Mesothelial cell of epicardium (in vitro differentiated cells): Measurements from ENCODE around the gene REEP6. TPM values are rescaled to one million over a fixed set of nuclear protein-coding genes. Genes with fewer than 3 reads are reported as not detected.

Experiments used
- DNase-seq, 2 experiments: peaks; one replicate each; pipeline ENCODE4 v3.0.0; 2021; ENCODE audit warnings: low spot score in 2 of 2; ENCODE audit not compliant: unreplicated experiment in 2 of 2
- H3K27ac Mint-ChIP-seq: 2 replicates; pipeline ENCODE4 v1.8.0; 2021; ENCODE audit warnings: mixed read lengths
- H3K27me3 Mint-ChIP-seq: 2 replicates; pipeline ENCODE4 v1.8.0; 2021; ENCODE audit warnings: low read depth, mixed read lengths
- H3K36me3 Mint-ChIP-seq: 2 replicates; pipeline ENCODE4 v1.8.0; 2021; ENCODE audit warnings: mixed read lengths
- H3K4me1 Mint-ChIP-seq: 2 replicates; pipeline ENCODE4 v1.8.0; 2021; ENCODE audit warnings: mixed read lengths
- H3K4me3 Mint-ChIP-seq: 2 replicates; pipeline ENCODE4 v1.8.0; 2021; ENCODE audit warnings: mild to moderate bottlenecking, moderate library complexity, mixed read lengths
- H3K9me3 Mint-ChIP-seq: 2 replicates; pipeline ENCODE4 v1.8.0; 2021; ENCODE audit warnings: mixed read lengths
- total RNA-seq: library from RNA; stranded (reverse); gene quantifications from 3 replicates; pipeline ENCODE4 v1.2.1, GENCODE V29; 2021
- TF ChIP-seq, protein P1 (sequence below): fragments of 200-600 bp; sonication (generic); IDR thresholded peaks from one replicate; pipeline ENCODE4 v1.5.0; 2021; ENCODE audit warnings: antibody characterized with exemption; ENCODE audit not compliant: unreplicated experiment

The REEP6 gene
- total RNA-seq, 1 donor from 2014 or later: 3.8 TPM

DNA sequence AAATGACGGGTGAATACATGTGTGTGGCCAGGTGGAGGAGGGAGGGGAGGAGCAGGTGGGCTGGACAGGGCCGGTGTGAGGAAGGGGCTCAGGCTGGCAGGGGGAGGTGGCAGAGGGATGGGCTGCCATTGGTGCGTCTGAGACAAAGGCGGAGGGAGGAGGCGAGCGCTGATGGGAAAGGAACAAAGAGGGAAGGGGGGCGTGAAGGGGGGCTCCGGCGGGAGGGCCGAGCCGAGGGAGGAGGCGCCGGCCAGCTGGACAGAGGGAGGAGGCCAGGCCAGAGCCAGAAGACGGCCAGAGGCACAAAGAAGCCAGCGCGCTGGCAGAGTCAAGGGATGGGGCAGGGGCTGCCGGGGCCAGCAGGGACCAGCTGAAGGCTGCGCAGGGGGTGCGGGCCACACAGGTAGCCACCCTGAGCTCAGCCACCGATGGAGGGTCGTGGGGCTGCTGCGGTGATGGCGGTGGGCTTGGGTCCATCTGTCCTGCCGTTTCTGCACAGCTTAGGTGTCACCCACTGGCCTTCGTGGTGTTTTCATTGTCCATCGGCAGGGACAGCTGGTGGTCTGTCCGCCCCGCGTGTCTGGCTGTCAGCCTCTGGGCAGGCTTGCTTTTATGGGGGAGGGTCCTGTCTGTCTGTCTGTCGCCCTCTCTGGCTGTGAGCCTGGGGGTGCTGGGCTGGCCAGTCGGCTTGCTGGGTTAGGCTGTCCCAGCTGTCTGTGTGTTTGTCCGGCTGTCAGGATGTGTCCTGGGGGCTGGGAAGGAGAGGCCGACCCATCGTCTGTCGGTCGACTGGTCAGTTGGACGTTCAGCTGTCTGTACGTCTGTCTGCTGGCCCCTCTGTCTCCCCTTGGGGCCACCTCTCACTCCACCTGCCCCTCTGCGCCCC, 38.8 kb upstream of the REEP6 start:
- peaks cover 2% of the 10 kb centered on the region for H3K4me1 Mint-ChIP-seq
- H3K27ac Mint-ChIP-seq: no peak overlapping the region
- H3K36me3 Mint-ChIP-seq: no peaks in the 10 kb centered on the region
- DNase-seq: no peak
- no peak overlapping the region for H3K4me3 Mint-ChIP-seq
- no peaks in the 10 kb centered on the region for H3K9me3 Mint-ChIP-seq
- TF ChIP-seq, protein P1, sequence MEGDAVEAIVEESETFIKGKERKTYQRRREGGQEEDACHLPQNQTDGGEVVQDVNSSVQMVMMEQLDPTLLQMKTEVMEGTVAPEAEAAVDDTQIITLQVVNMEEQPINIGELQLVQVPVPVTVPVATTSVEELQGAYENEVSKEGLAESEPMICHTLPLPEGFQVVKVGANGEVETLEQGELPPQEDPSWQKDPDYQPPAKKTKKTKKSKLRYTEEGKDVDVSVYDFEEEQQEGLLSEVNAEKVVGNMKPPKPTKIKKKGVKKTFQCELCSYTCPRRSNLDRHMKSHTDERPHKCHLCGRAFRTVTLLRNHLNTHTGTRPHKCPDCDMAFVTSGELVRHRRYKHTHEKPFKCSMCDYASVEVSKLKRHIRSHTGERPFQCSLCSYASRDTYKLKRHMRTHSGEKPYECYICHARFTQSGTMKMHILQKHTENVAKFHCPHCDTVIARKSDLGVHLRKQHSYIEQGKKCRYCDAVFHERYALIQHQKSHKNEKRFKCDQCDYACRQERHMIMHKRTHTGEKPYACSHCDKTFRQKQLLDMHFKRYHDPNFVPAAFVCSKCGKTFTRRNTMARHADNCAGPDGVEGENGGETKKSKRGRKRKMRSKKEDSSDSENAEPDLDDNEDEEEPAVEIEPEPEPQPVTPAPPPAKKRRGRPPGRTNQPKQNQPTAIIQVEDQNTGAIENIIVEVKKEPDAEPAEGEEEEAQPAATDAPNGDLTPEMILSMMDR: no peak
- peaks cover 85% of the 10 kb centered on the region for H3K27me3 Mint-ChIP-seq

DNA sequence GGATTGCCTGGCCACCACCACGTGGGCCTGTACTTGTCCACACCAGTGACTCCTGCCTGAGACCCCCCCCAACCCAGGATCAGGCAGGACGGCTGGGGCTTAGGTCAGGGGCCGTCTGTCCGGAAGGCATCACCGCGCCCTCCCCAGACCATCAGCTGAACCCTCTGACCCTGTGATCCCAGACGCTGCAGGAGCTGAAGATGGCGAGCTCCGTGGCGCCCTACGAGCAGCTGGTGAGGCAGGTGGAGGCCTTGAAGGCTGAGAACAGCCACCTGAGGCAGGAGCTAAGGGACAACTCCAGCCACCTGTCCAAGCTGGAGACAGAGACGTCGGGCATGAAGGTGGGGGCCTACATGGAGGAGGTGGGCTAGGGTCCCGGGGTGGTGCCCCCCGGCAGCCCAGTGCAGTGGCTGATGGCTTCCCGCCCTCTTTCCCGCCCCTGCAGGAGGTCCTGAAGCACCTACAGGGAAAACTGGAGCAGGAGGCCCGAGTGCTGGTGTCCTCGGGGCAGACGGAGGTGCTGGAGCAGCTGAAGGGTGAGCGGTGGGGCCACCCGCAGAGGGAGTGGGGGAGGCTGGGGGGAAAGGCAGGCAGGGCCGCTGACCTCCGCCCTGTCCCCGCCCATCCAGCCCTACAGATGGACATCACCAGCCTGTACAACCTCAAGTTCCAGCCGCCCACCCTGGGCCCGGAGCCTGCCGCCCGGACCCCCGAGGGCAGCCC, 38.0 kb upstream of the REEP6 start:
- TF ChIP-seq, protein P1: no peak
- peaks cover 84% of the 10 kb centered on the region for H3K27me3 Mint-ChIP-seq
- no peaks in the 10 kb centered on the region for H3K36me3 Mint-ChIP-seq
- no peak for DNase-seq
- no peak overlapping the region for H3K27ac Mint-ChIP-seq
- peaks cover 2% of the 10 kb centered on the region for H3K4me1 Mint-ChIP-seq
- H3K9me3 Mint-ChIP-seq: no peaks in the 10 kb centered on the region
- no peak overlapping the region for H3K4me3 Mint-ChIP-seq

DNA sequence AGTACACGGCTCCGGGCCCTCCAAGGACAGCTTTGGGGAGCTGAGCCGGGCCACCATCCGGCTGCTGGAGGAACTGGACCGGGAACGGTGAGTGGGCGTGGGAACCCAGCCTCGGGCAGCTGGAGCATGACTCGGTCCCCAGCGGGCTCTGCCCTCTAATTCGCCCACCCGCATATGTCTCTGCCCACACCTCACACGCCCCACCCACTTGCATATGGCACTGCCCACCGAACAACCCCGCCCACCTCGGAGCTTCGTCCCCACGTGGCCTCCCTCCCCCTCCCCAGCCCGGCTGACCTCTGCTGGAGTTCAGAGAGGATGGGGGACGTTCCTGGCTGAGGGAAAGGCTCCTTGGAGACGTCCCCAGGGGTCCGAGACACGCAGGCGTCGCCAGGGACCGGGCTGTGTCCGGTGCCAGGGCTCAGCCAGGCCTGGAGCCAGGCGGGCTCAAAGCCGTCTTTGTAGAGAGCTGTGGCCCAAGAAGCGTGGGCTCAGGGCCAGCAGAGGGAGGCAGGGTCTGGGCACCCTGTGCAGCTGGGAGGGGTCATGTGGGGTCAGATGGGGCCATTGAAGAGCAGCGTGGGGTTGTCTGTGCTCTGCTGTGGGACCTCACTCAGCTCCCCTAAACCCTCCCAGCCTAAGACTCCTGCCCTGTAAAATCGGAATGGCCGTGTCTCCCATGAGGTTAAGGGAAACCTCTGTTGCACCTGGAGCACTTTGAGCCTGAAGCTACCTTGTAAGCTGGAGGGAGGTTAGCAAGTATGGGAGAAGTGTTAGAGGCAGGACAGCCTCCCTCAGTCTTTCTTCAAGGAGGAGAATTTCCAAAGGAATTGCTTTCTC, 37.2 kb upstream of the REEP6 start:
- Mint-ChIP-seq H3K4me3 (no peak overlapping the region), H3K27ac (no peak overlapping the region), H3K27me3 (peaks cover 82% of the 10 kb centered on the region), H3K9me3 (no peaks in the 10 kb centered on the region), H3K4me1 (peaks cover 2% of the 10 kb centered on the region), H3K36me3 (no peaks in the 10 kb centered on the region)
- TF ChIP-seq, protein P1: no peak
- no peak for DNase-seq

DNA sequence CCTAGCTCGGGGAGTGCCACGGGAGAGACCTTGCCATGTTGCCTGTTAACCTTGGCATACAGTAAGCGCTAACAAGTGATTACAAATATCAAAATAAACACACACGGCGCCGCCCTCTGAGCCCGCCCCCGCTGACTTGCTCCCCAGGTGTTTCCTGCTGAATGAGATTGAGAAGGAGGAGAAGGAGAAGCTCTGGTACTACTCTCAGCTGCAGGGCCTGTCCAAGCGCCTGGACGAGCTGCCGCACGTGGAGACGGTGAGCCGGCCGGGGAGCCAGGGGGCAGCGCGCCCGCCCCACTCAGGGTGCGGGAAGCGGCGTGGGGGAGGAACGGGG, 36.0 kb upstream of the REEP6 start:
- H3K4me3 Mint-ChIP-seq: no peak overlapping the region
- no peak for DNase-seq
- H3K4me1 Mint-ChIP-seq: no peaks in the 10 kb centered on the region
- no peak overlapping the region for H3K27ac Mint-ChIP-seq
- no peaks in the 10 kb centered on the region for H3K36me3 Mint-ChIP-seq
- H3K9me3 Mint-ChIP-seq: no peaks in the 10 kb centered on the region
- TF ChIP-seq, protein P1: no peak
- H3K27me3 Mint-ChIP-seq: peaks cover 82% of the 10 kb centered on the region

DNA sequence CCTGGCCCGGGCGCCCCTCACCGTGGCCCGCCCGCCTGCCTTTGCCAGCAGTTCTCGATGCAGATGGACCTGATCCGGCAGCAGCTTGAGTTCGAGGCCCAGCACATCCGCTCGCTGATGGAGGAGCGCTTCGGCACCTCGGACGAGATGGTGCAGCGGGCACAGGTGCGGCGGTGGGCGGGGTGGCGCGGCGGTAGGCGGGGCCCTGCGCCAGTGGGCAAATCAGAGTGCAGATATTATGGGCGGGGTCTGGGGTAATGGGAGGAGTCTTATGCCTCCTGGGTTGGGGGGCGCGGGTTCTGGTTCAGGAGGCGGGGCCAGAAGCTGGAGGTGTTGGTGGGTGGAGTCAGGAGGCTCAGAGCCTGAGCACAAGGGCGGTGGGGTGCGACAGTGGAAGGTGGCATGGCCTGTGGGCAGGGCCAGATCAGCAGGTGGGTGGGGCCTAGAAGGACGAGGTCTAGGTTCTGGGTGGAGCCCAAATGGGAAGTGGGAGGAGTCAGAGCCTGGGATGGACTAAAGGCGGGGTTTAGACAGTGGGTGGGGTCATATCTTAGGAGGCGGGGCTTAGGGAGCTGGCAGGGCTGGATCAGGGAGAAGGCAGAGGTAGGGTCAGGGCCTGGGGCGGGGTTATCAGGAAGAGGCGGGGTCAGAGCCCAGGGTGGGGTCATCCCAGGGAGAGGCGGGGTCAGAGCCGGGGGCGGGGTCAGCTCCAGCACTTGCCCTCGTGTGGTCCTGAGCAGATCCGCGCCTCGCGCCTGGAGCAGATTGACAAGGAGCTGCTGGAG, 35.5 kb upstream of the REEP6 start:
- no peaks in the 10 kb centered on the region for H3K36me3 Mint-ChIP-seq
- H3K27me3 Mint-ChIP-seq: peaks cover 78% of the 10 kb centered on the region
- TF ChIP-seq, protein P1: no peak
- H3K4me1 Mint-ChIP-seq: no peaks in the 10 kb centered on the region
- no peak overlapping the region for H3K4me3 Mint-ChIP-seq
- no peak for DNase-seq
- no peak overlapping the region for H3K27ac Mint-ChIP-seq
- no peaks in the 10 kb centered on the region for H3K9me3 Mint-ChIP-seq
